Body of pancreas (tissue), 4 donors: Measurements from ENCODE around the gene FAM98C.

ENCODE experiments used
- CTCF ChIP-seq, 7 experiments: fragments of 450-650 bp in 4 of 7; fragments of 200-600 bp in 3 of 7; sonication (generic) in 3 of 7; IDR thresholded peaks; one replicate each; pipeline ENCODE4 v1.5.1; 2016 to 2019; ENCODE audit warnings: antibody characterized with exemption in 7 of 7
- POLR2A ChIP-seq, 3 donors: fragments of 450-650 bp; IDR thresholded peaks; one replicate each; pipeline ENCODE4 v1.6.1; 2016; ENCODE audit warnings: antibody characterized with exemption in 3 of 3, mild to moderate bottlenecking in 2 of 3

DNA sequence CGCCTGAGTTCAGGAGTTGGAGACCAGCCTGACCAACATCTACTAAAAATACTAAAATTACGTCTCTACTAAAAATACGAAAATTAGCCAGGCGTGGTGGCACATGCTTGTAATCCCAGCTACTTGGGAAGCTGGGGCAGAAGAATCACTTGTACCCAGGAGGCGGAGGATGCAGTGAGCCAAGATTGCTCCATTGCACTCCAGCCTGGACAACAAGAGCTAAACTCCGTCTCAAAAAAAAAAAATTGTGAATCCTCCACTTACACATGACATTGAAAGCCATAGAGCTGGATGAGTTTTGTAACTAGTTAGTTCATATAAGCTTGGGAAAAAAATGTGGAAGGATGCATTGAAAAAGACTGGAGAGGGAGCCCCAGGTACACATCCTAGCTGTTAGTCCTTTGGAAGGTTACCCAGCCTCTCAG, 29.0 kb upstream of the FAM98C start:
- TF ChIP-seq CTCF (IDR thresholded peaks at IDR 0.05) (no peak), POLR2A (IDR thresholded peaks at IDR 0.05) (no peak)
